SU-DHL-6 (cell line): ENCODE measurements around the gene NTM.

ENCODE experiments used
- CTCF ChIP-seq: fragments of 200-600 bp; sonication (generic); IDR thresholded peaks from one replicate; pipeline ENCODE4 v1.5.1; 2017; ENCODE audit warnings: antibody characterized with exemption, mild to moderate bottlenecking, low read length, moderate library complexity; ENCODE audit not compliant: insufficient read depth, poor library complexity, severe bottlenecking
- EZH2phosphoT487 ChIP-seq: fragments of 200-600 bp; sonication (generic), shearing (Covaris generic); conservative IDR thresholded peaks from 2 replicates; pipeline ENCODE4 v1.6.1; 2018; ENCODE audit warnings: mild to moderate bottlenecking, antibody characterized with exemption, low read length, moderate library complexity, mixed read lengths

GRCh38 chr11:131790586-131790985 is 420.2 kb downstream of the NTM start:
- TF ChIP-seq CTCF (no peak), EZH2phosphoT487 (no peak)
